ENCODE results near the gene FBXO33. TPM values are rescaled to one million over a fixed set of nuclear protein-coding genes. Genes with fewer than 3 reads are reported as not detected.
A peak's percentile ranks its signal among the peaks of the same experiment; 100 is the strongest.

The FBXO33 gene
- total and polyA plus RNA-seq, 2 donors (not counting 1 experiment from before 2014, with no cell fraction given), result 17.3 to 19.3 TPM

DNA sequence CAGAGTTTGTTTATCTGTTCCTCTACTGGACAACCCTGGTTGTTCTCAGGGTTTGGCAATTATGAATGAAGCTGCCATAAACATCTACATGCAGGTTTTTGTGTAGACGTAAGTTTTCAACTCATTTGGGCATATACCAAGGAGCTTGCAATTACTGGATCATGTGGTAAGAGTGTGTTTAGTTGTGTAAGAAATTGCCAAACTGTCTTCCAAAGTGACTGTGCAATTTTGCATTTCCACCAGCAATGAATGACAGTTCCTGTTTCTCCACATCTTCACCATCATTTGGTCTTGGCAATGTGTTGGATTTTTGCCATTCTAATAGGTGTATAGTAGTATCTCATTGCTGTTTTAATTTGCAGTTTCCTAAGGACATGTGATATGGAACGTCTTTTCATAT, 39.8 kb upstream of the FBXO33 start:
- H4K20me1 ChIP-seq (ENCODE audit: control insufficient read depth, insufficient read depth, low read length, poor library complexity, severe bottlenecking), result no peaks in the 10 kb centered on the region
- no peak overlapping the region for H3K4me2 ChIP-seq (replicated peaks; ENCODE audit: low read depth, low read length, poor library complexity, severe bottlenecking)
- no peak overlapping the region for H2AFZ ChIP-seq (ENCODE audit: insufficient read depth, low read depth, low read length, poor library complexity, severe bottlenecking)
- peaks cover 2% of the 10 kb centered on the region for H3K9me3 Mint-ChIP-seq (ENCODE audit: insufficient read depth)
- H3K79me2 ChIP-seq (ENCODE audit: control insufficient read depth, insufficient read depth, low read length), result no peaks in the 10 kb centered on the region
- ATAC-seq (ENCODE audit: low read depth) (no peak), DNase-seq (no peak)
- no peaks in the 10 kb centered on the region for H3K36me3 ChIP-seq (replicated peaks in 1 of 2; ENCODE audit: control extremely low read depth in 1 of 2, control insufficient read depth in 1 of 2, extremely low read depth in 1 of 2, insufficient read depth in 2 of 2, low read length in 1 of 2)
- CTCF ChIA-PET, result interaction anchor here (2.2 kb wide), 1 partner anchor 17 kb away, joined by 7 read pairs; no protein-coding TSS in a partner anchor
- H3K27me3 ChIP-seq (replicated peaks in 1 of 4; ENCODE audit: control extremely low read depth in 1 of 4, control insufficient read depth in 3 of 4, insufficient read depth in 4 of 4, low read length in 3 of 4), result peaks cover 0 to 5% (median 0%) of the 10 kb centered on the region in 4 experiments
- H3K27me3 Mint-ChIP-seq, result peaks cover 3% of the 10 kb centered on the region
- no peaks in the 10 kb centered on the region for H3K4me1 Mint-ChIP-seq
- no peaks in the 10 kb centered on the region for H3K4me1 ChIP-seq (ENCODE audit: control insufficient read depth in 2 of 2, insufficient read depth in 2 of 2, low read length in 2 of 2)
- H3K27ac ChIP-seq (ENCODE audit: low read length in 2 of 2), result no peak overlapping the region
- TF ChIP-seq, protein P1, sequence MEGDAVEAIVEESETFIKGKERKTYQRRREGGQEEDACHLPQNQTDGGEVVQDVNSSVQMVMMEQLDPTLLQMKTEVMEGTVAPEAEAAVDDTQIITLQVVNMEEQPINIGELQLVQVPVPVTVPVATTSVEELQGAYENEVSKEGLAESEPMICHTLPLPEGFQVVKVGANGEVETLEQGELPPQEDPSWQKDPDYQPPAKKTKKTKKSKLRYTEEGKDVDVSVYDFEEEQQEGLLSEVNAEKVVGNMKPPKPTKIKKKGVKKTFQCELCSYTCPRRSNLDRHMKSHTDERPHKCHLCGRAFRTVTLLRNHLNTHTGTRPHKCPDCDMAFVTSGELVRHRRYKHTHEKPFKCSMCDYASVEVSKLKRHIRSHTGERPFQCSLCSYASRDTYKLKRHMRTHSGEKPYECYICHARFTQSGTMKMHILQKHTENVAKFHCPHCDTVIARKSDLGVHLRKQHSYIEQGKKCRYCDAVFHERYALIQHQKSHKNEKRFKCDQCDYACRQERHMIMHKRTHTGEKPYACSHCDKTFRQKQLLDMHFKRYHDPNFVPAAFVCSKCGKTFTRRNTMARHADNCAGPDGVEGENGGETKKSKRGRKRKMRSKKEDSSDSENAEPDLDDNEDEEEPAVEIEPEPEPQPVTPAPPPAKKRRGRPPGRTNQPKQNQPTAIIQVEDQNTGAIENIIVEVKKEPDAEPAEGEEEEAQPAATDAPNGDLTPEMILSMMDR (IDR thresholded peaks at IDR 0.05), result no peak
- TF ChIP-seq EZH2 (IDR thresholded peaks at IDR 0.05; ENCODE audit: borderline replicate concordance, insufficient read depth, low read depth, low read length, poor library complexity, severe bottlenecking), result no peak
- H3K27ac Mint-ChIP-seq, result no peak overlapping the region
- POLR2A ChIA-PET, result no interaction called here
- H3K4me3 ChIP-seq (ENCODE audit: control extremely low read depth in 1 of 5, extremely low read depth in 1 of 5, insufficient read depth in 1 of 5, low read depth in 2 of 5, low read length in 4 of 5), result no peak overlapping the region
- WGBS (ENCODE audit: insufficient coverage), result no CpG with 5 or more reads among the region's 2 CpGs
- H3K9me3 ChIP-seq (ENCODE audit: control extremely low read depth in 1 of 3, control insufficient read depth in 2 of 3, insufficient read depth in 1 of 3, low read length in 2 of 3), result no peaks in the 10 kb centered on the region
- intact Hi-C loops (cut with micrococcal nuclease), result no loop called here
- H3K4me3 Mint-ChIP-seq, result no peak overlapping the region
- no peak overlapping the region for H3K9ac ChIP-seq (ENCODE audit: low read length)

DNA sequence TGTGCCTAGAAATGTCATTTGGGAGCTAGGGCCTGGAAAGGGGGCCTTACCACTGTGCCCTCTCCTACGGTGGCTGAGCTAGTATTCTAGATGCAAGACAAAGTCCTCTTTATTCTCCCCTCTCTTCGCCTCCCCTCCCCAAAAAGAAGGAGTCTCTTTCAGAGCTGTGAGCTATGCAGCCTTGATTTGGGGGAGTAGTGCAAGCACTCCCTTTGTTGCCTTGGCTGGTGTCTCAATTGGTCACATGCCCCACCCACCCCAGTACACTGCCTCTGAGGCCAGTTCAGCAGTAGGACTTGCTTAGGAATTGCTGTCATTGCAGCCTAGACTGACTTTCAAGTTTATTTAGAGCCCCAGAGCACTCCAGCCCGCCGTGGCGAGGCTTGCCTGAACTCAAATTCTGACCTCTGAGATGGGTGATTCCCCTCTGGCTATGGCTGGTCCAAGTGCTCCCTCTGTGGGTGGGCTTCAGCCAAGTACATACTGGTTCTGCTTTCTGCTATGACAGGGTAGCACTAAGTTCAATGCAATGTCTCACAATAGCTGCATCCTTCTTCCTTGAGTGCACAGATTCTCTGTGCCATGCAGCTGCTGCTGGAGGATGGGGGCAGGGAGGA, 37.0 kb upstream of the FBXO33 start:
- H3K4me2 ChIP-seq (replicated peaks; ENCODE audit: low read depth, low read length, poor library complexity, severe bottlenecking), result no peak overlapping the region
- H3K27me3 ChIP-seq (replicated peaks in 1 of 4; ENCODE audit: control extremely low read depth in 1 of 4, control insufficient read depth in 3 of 4, insufficient read depth in 4 of 4, low read length in 3 of 4), result peaks cover 0 to 5% (median 0%) of the 10 kb centered on the region in 4 experiments
- Mint-ChIP-seq H3K27me3 (peaks cover 23% of the 10 kb centered on the region), H3K9me3 (ENCODE audit: insufficient read depth) (no peaks in the 10 kb centered on the region), H3K27ac (no peak overlapping the region), H3K4me3 (no peak overlapping the region), H3K4me1 (no peaks in the 10 kb centered on the region)
- CTCF ChIA-PET, result interaction anchor here (0.9 to 1.5 kb wide), 2 partner anchors 168 to 237 kb away, joined by 3 to 6 read pairs; no protein-coding TSS in a partner anchor
- POLR2A ChIA-PET, result no interaction called here
- H3K79me2 ChIP-seq (ENCODE audit: control insufficient read depth, insufficient read depth, low read length), result no peaks in the 10 kb centered on the region
- 51% methylated on average over 3 of the region's 5 CpGs for WGBS (ENCODE audit: insufficient coverage)
- no peak for TF ChIP-seq EZH2 (IDR thresholded peaks at IDR 0.05; ENCODE audit: borderline replicate concordance, insufficient read depth, low read depth, low read length, poor library complexity, severe bottlenecking)
- TF ChIP-seq, protein P1 (IDR thresholded peaks at IDR 0.05), result peak; percentile 55
- no peak overlapping the region for H3K27ac ChIP-seq (ENCODE audit: low read length in 2 of 2)
- no peak overlapping the region for H3K4me3 ChIP-seq (ENCODE audit: control extremely low read depth in 1 of 5, extremely low read depth in 1 of 5, insufficient read depth in 1 of 5, low read depth in 2 of 5, low read length in 4 of 5)
- peaks cover 0 to 2% (median 0%) of the 10 kb centered on the region in 3 donors for H3K9me3 ChIP-seq (ENCODE audit: control extremely low read depth in 1 of 3, control insufficient read depth in 2 of 3, insufficient read depth in 1 of 3, low read length in 2 of 3)
- no peaks in the 10 kb centered on the region for H4K20me1 ChIP-seq (ENCODE audit: control insufficient read depth, insufficient read depth, low read length, poor library complexity, severe bottlenecking)
- intact Hi-C loops (cut with micrococcal nuclease), result loop anchor here (1.0 kb wide), 1 partner anchor 238 kb away; no protein-coding TSS in a partner anchor
- H3K9ac ChIP-seq (ENCODE audit: low read length), result no peak overlapping the region
- no peaks in the 10 kb centered on the region for H3K36me3 ChIP-seq (replicated peaks in 1 of 2; ENCODE audit: control extremely low read depth in 1 of 2, control insufficient read depth in 1 of 2, extremely low read depth in 1 of 2, insufficient read depth in 2 of 2, low read length in 1 of 2)
- peak; percentile 62 for ATAC-seq (ENCODE audit: low read depth)
- peak; percentile 53 for DNase-seq
- no peaks in the 10 kb centered on the region for H3K4me1 ChIP-seq (ENCODE audit: control insufficient read depth in 2 of 2, insufficient read depth in 2 of 2, low read length in 2 of 2)
- H2AFZ ChIP-seq (ENCODE audit: insufficient read depth, low read depth, low read length, poor library complexity, severe bottlenecking), result no peak overlapping the region

Measured in B cell (primary cell).